ENCODE measurements around the gene INCA1.
A peak's percentile ranks its signal among the peaks of the same experiment; 100 is the strongest.
"Not testable (repeated sequence)": the region's sequence is repeated elsewhere in the genome, so short reads cannot be mapped to it uniquely, and the experiment has no call there.

The INCA1 gene

DNA sequence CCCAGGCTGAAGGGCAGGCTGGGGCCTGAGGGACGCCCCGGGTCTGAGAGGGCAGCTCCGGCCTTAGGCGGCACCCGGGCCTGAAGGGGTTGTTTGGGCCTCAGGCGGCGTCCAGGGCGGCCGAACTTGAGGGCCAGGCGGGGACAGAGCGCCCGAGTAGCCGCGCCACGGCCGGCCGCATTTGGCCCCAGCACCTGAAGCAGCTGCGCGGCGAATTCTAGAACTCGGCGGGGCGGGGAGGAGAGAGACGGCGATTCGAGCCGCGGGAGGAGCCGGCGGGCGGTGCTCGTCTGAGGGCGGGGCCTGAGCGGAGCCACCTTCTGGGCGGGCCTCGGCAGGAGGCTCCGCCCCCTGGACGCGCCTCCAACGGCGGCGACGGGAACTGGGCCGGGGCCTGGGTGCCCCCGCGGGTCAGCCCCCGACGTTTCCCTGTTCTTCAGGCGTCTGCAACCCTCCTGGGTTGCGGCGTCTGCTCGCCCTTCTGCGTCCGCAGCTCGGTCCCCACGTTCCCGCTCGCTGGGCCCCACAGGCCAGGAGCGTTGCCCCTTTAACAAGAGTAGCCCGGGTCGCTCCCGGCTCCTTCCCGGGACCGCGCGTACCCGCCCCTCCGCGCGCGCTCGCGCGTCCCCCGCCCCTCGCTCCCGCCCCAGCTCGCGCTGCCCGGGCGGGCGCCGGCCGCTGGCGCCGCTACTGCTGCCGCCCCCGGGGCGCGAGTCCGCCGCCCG is at the start of gene INCA1, which contains the start of gene KIF1C:
TSS of gene INCA1 (minus strand) at position 221 of the 725 bp plus-strand sequence. CDS start 3,085 bp downstream, outside the sequence.
TSS of gene KIF1C (plus strand) at position 649 of the 725 bp plus-strand sequence. CDS start 2,297 bp downstream, outside the sequence.
- DNase-seq (ENCODE audit: insufficient read length, low spot score) (peak; percentile 95), FAIRE-seq (peak; percentile 93)

DNA sequence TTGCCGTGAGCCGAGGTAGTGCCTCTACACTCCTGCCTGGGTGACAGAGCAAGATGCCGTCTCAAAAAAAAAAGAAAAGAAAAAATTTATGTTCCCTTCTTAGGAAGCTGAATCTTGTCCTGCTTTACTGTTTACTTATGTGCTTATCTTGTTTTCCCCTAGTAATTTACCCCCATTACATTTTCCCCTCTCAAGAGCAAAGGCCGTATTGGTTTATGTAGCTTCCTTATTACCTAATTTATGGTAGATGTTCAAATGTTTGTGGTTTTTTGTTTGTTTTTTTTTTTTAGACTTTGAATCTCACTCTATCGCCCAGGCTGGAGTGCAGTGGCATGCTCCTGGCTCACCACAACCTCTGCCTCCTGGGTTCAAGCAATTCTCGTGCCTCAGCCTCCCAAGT is 48.2 kb upstream of the INCA1 start:
- FAIRE-seq (no peak), DNase-seq (ENCODE audit: insufficient read length, low spot score) (no peak)

DNA sequence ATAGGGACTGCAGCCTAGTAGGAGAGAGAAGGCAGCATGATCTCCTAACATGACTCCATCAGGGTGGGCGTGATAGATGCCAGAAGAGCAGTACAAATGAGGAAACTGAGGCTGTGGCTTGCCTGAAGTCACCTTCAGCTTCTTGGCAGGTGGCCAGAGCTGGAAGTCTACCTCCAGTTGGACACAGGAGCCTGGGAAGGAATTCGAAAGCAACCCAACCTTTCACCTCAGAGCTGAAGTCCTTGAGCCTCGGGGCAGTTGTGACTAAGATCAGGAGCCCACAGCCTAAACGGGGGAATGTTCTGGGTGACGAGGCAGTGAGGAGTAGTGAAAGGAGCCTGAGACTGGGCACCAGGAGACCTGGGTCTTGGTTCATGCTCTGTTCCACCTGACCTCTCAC is 47.3 kb upstream of the INCA1 start:
- no peak for DNase-seq (ENCODE audit: insufficient read length, low spot score)
- FAIRE-seq: no peak

GRCh38 chr17:5043524-5043923 is 46.2 kb upstream of the INCA1 start:
- FAIRE-seq: no peak

DNA sequence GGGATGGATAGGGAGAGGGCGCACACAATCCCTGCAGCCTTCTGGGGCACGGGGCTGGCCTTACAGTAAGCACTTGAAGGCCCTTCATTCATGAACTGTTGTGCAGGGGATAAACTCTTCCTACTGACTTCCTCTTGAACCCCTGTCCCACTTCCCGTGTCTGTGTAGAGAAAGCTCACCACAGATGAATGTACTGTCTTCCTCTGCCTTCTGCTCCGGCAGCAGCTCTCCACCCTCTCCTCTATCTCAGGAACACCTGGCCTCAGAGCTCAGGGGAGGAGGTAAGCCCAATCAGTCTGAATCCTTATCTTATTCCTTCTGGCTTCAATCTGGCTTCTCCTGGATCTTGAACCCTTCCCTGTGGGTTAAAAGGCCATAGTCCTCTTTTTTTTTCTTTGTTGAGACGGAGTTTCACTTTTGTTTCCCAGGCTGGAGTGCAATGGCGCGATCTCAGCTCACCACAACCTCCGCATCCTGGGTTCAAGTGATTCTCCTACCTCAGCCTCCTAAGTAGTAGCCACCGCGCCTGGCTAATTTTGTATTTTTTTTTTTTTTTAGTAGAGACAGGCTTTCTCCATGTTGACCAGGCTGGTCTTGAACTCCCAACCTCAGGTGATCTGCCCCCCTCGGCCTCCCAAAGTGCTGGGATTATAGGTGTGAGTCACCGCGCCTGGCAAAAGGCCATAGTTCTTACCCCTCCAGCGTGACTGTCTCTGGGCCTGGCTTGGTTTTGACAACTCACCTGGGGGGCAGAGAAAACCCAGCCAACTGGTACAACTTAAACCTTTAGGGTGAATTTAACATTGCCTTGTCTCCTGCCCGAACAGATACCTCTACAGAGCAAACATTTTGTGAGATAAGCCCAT is 45.1 kb upstream of the INCA1 start:
- no peak for DNase-seq (ENCODE audit: insufficient read length, low spot score)
- no peak for FAIRE-seq

More at GRCh38 chr17:5043524-5043923, 46.2 kb upstream of the INCA1 start:
- no peak for DNase-seq (ENCODE audit: insufficient read length, low spot score)

DNA sequence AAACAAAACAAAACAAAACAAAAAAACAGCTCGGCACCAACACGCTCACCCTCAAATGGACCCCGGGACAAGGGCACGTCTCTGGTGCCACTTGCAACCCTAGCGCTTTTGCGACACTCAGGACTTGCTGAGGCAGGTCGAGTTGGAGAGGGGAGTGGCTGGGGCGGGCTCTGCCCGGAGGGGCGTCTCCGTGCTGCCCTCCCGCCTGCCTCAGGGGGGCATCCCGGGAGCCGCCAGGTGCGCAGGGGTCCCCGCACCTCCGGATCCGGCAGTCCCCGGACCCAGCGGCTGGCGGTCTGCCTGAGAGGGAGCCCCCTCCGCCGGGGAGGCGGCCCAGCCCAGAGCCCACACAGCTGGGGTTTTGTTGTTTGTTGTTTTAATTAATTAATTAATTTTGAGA is 38.0 kb upstream of the INCA1 start, which contains the start of gene SLC52A1:
TSS of gene SLC52A1 (minus strand) at position 112 of the 400 bp plus-strand sequence. CDS start 820 bp downstream, outside the sequence.
- DNase-seq (ENCODE audit: insufficient read length, low spot score): no peak
- FAIRE-seq: no peak

- DNase-seq (ENCODE audit: insufficient read length, low spot score): no peak
- FAIRE-seq: no peak
Measured at GRCh38 chr17:5034651-5035050, 37.3 kb upstream of the INCA1 start.

DNA sequence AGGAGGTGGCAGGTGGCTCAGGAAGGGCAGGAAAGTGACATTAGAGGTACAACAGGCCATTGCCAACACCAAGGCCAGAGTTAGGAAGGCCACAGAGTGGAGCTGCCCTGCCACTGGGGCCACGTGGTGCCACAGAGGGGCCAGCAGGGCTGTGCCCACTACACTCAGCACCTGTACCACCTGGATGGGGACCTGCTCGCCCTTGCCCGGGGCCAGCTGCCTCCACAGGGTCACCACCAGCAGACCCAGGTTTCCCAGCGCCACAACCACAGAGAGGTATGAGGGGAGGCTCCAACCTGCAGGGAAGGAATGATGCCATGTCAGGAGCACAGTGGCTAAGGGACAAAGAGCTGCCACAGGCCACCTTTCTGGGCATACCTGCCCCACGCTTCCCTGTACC is 36.7 kb upstream of the INCA1 start:
- DNase-seq (ENCODE audit: insufficient read length, low spot score): no peak

GRCh38 chr17:5033352-5034015 is 36.2 kb upstream of the INCA1 start:
- peak; percentile 20 for FAIRE-seq
- DNase-seq (ENCODE audit: insufficient read length, low spot score): no peak

More for the DNA sequence above, 36.7 kb upstream of the INCA1 start:
- no peak for FAIRE-seq

- no peak for DNase-seq (ENCODE audit: insufficient read length, low spot score)
- peak; percentile 9 for FAIRE-seq
Measured at GRCh38 chr17:5032865-5033264, 35.5 kb upstream of the INCA1 start.

DNA sequence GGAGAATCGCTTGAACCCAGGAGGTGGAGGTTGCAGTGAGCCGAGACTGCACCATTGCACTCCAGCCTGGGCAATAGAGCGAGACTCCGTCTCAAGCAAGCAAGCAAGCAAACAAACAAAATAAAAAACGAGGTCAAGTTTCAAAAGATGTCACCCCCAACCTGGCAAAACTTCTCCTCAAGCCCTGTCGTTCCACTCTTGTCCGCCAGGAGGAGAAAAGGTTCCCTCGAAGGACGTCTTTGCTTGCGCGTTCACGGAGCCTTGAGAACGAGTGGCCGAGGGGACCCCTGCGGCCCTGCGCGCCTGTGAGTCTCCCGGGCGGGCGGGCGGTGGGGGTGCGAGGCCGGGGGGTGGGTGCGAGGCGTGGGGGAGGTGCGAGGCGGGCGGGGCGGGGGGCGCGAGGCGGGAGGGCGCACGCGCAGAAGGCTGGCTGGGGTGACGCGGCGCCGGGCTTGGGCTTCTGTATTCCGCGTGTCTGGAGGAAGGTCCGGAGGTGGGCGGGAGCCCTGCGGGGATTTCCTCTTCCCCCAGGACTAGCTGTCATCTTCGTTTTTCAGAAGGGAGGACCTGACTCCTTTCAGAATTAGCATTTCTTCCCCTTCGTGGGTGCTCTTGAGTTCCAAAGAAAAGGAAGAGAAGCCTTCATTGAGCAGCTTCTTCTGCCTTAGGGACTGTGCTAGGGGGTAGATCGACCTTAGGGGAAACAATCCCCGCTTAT is 34.2 kb upstream of the INCA1 start:
- peak; percentile 86 for FAIRE-seq

DNA sequence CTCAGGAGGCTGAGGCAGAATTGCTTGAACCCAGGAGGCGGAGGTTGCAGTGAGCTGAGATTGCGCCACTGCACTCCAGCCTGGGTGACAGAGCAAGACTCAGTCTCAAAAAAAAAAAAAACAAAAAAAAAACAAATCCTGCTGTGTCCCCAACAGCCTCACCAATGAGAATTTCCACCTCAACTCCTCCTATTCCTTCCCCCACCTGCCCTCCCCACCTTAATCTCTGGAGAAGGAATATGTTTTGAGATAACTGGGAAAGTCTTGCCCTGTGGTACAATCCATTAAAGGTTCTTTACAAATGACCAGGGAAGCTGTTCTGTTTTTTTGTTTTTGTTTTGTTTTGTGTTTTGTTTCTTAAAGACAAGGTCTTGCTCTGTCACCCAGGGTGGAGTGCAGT is 32.8 kb upstream of the INCA1 start:
- DNase-seq (ENCODE audit: insufficient read length, low spot score); FAIRE-seq: not testable (repeated sequence)

More for the DNA sequence above, 34.2 kb upstream of the INCA1 start:
- peak; percentile 93 for DNase-seq (ENCODE audit: insufficient read length, low spot score)

DNA sequence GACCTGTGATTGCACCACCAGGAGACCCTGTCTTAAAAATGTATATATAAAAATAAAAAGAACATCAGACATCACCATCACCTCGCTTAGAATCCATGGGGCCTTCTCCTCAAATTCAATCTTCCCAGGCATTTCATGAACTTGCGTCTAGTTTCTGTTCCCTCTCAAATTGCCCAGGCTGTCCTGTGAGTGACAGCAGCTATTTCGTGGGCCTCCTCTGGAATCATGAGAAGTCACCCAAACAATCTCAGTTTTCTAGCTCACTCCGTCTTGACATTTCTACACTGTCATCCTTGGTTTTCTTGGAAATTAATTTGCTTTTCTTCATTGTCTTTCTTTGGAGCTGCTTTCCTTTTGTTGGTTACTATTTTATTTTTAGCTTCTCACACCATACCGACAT is 30.6 kb upstream of the INCA1 start:
- DNase-seq (ENCODE audit: insufficient read length, low spot score) (no peak), FAIRE-seq (no peak)

DNA sequence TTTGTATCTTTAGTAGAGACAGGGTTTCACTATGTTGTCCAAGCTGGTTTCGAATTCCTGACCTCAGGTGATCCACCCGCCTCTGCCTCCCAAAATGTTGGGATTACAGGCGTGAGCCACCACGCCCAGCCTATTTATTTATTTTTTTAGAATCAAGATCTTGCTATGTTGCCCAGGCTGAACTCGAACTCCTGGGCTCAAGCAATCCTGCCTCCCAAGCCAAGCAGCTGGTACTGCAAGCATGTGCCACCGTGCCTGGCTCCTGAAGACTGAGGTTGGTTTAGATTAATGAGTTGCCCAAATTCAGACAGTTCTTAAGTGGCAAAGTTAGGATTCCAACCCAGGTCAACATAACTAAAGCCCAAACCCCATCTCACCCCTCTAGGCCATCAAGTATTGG is 30.0 kb upstream of the INCA1 start:
- DNase-seq (ENCODE audit: insufficient read length, low spot score) (no peak), FAIRE-seq (no peak)

- no peak for DNase-seq (ENCODE audit: insufficient read length, low spot score)
- FAIRE-seq: no peak
Measured at GRCh38 chr17:5024604-5025003, 27.3 kb upstream of the INCA1 start.

DNA sequence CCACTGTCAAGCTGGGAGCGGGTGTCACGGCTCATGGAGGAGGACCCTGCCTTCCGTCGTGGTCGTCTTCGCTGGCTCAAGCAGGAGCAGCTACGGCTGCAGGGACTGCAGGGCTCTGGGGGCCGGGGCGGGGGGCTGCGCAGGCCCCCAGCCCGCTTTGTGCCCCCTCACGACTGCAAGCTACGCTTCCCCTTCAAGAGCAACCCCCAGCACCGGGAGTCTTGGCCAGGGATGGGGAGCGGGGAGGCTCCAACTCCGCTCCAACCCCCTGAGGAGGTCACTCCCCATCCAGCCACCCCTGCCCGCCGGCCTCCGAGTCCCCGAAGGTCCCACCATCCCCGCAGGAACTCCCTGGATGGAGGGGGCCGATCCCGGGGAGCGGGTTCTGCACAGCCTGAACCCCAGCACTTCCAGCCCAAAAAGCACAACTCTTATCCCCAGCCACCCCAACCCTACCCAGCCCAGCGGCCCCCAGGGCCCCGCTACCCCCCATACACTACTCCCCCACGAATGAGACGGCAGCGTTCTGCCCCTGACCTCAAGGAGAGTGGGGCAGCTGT is 26.3 kb upstream of the INCA1 start:
- DNase-seq (ENCODE audit: insufficient read length, low spot score) (no peak), FAIRE-seq (no peak)

- FAIRE-seq (no peak), DNase-seq (ENCODE audit: insufficient read length, low spot score) (no peak)
Measured at GRCh38 chr17:5022171-5022711, 24.9 kb upstream of the INCA1 start.

- DNase-seq (ENCODE audit: insufficient read length, low spot score): no peak
- FAIRE-seq: no peak
Measured at GRCh38 chr17:5020502-5021023, 23.2 kb upstream of the INCA1 start.

DNA sequence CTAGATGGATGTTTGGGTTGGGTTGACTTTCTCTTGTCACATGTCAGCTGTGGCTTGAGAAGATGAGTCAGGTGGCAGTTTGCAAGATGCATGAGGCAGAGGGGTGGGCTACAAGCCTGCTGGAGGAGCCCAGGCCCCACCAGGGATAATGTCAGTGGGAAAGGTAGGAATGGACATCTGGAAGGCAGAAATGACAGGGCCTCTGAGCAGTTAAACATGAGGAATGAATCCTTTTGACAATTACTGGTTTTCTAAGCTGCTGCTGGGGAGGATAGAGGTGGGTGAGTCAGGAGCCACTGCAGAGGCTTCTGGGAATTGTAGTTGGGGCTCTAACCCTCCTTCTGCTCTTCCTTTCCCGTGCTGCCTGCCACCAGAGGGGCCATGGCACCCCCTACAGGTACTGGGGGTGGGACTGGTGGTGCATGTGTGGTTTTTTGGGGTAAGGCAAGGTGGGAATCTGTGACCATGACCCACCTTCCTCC is 22.2 kb upstream of the INCA1 start:
- FAIRE-seq (no peak), DNase-seq (ENCODE audit: insufficient read length, low spot score) (no peak)
